HEK293T (cell line): ENCODE results near the gene ZYG11B.

Experiments used
- CTCF ChIA-PET: fragments of 350-600 bp; formaldehyde crosslinking; extraction: SDS; loops from one replicate; lab custom pipeline; 2021; ENCODE audit warnings: antibody characterized with exemption, inconsistent platforms; lab: Yijun Ruan, JAX
- POLR2A ChIA-PET: fragments of 350-600 bp; formaldehyde crosslinking; extraction: SDS; loops from one replicate; lab custom pipeline; 2020; ENCODE audit warnings: antibody characterized with exemption, inconsistent platforms; lab: Yijun Ruan, JAX
- DNase-seq: peaks from one replicate; pipeline ENCODE4 v3.0.0; 2012; ENCODE audit warnings: mixed read lengths; ENCODE audit errors: extremely low spot score
- ARNT ChIP-seq: fragments of 450-650 bp; IDR thresholded peaks from 2 replicates; pipeline ENCODE4 v1.6.1; 2017; ENCODE audit warnings: mild to moderate bottlenecking
- BHLHE40 ChIP-seq: fragments of 450-650 bp; IDR thresholded peaks from 2 replicates; pipeline ENCODE4 v1.6.1; 2016; ENCODE audit warnings: mild to moderate bottlenecking, moderate library complexity, borderline replicate concordance
- CTBP1 ChIP-seq: fragments of 450-650 bp; IDR thresholded peaks from 2 replicates; pipeline ENCODE4 v1.6.1; 2016; ENCODE audit warnings: borderline replicate concordance
- ELF4 ChIP-seq: fragments of 450-650 bp; IDR thresholded peaks from 2 replicates; pipeline ENCODE4 v1.6.1; 2017; ENCODE audit warnings: antibody characterized with exemption
- FOXA1 ChIP-seq: fragments of 450-650 bp; IDR thresholded peaks from 2 replicates; pipeline ENCODE4 v1.6.1; 2016; ENCODE audit warnings: mild to moderate bottlenecking
- FOXK2 ChIP-seq: fragments of 450-650 bp; IDR thresholded peaks from 2 replicates; pipeline ENCODE4 v1.6.1; 2016; ENCODE audit warnings: mild to moderate bottlenecking
- FOXM1 ChIP-seq: fragments of 450-650 bp; IDR thresholded peaks from 2 replicates; pipeline ENCODE4 v1.6.1; 2017; ENCODE audit warnings: mild to moderate bottlenecking, borderline replicate concordance
- HDGF ChIP-seq: fragments of 450-650 bp; IDR thresholded peaks from 2 replicates; pipeline ENCODE4 v1.6.1; 2017; ENCODE audit warnings: antibody characterized with exemption, borderline replicate concordance
- L3MBTL2 ChIP-seq: fragments of 450-650 bp; conservative IDR thresholded peaks from 2 replicates; pipeline ENCODE4 v1.6.1; 2016; ENCODE audit warnings: mild to moderate bottlenecking
- LEF1 ChIP-seq: fragments of 450-650 bp; IDR thresholded peaks from 2 replicates; pipeline ENCODE4 v1.6.1; 2017; ENCODE audit warnings: mild to moderate bottlenecking, borderline replicate concordance
- NFRKB ChIP-seq: fragments of 450-650 bp; IDR thresholded peaks from 2 replicates; pipeline ENCODE4 v1.6.1; 2016; ENCODE audit warnings: mild to moderate bottlenecking, moderate library complexity
- PKNOX1 ChIP-seq: fragments of 450-650 bp; IDR thresholded peaks from 2 replicates; pipeline ENCODE4 v1.6.1; 2016
- SP1 ChIP-seq: fragments of 450-650 bp; IDR thresholded peaks from 2 replicates; pipeline ENCODE4 v1.6.1; 2017
- SUZ12 ChIP-seq: fragments of 450-650 bp; IDR thresholded peaks from 2 replicates; pipeline ENCODE4 v1.6.1; 2016; ENCODE audit warnings: mild to moderate bottlenecking
- TARDBP ChIP-seq: fragments of 450-650 bp; IDR thresholded peaks from 2 replicates; pipeline ENCODE4 v1.6.1; 2016
- ZNF384 ChIP-seq: fragments of 450-650 bp; IDR thresholded peaks from 2 replicates; pipeline ENCODE4 v1.6.1; 2016

ZYG11B gene

GRCh38 chr1:52876843-52877242 lies 150.6 kb downstream of the ZYG11B start:
- POLR2A ChIA-PET, result no interaction called here
- CTCF ChIA-PET, result interaction anchor here (0.7 kb wide), 1 partner anchor 19 kb away, joined by 3 read pairs; no protein-coding TSS in a partner anchor
- TF ChIP-seq SP1 (no peak), HDGF (no peak), CTBP1 (no peak), LEF1 (no peak), SUZ12 (no peak), FOXA1 (no peak), FOXK2 (no peak), FOXM1 (no peak), ZNF384 (no peak), ARNT (no peak), ELF4 (no peak), L3MBTL2 (no peak), BHLHE40 (no peak), PKNOX1 (no peak), NFRKB (no peak), TARDBP (no peak)
- no peak for DNase-seq
